ENCODE measurements around the gene DGKB.

Gene DGKB

DNA sequence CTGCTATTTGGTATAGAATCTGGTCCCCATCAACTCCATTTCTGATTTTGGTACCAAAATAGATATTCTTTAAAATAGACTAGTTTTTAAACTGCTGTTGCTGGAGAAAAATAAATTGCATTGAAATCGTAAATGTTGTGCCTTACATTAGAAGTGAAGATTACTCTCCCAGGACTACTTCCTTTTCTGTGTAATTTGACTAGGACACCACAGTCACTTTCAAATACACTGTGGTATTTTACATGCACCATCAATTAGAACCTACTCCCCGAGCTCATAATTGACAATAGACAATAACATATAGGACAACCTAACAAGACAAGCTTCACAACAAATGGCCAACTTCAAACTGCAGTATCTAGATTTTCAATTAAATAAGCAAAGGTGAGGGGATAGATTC lies 211.5 kb downstream of the DGKB start:
- Mint-ChIP-seq H3K27ac (no peak overlapping the region), H3K4me3 (no peak overlapping the region), H3K4me1 (peaks cover 10% of the 10 kb centered on the region), H3K9me3 (no peaks in the 10 kb centered on the region), H3K36me3 (ENCODE audit: low read depth) (no peaks in the 10 kb centered on the region), H3K27me3 (ENCODE audit: low read depth) (peaks cover 3% of the 10 kb centered on the region)
- TF ChIP-seq, protein P1, sequence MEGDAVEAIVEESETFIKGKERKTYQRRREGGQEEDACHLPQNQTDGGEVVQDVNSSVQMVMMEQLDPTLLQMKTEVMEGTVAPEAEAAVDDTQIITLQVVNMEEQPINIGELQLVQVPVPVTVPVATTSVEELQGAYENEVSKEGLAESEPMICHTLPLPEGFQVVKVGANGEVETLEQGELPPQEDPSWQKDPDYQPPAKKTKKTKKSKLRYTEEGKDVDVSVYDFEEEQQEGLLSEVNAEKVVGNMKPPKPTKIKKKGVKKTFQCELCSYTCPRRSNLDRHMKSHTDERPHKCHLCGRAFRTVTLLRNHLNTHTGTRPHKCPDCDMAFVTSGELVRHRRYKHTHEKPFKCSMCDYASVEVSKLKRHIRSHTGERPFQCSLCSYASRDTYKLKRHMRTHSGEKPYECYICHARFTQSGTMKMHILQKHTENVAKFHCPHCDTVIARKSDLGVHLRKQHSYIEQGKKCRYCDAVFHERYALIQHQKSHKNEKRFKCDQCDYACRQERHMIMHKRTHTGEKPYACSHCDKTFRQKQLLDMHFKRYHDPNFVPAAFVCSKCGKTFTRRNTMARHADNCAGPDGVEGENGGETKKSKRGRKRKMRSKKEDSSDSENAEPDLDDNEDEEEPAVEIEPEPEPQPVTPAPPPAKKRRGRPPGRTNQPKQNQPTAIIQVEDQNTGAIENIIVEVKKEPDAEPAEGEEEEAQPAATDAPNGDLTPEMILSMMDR (IDR thresholded peaks at IDR 0.05; ENCODE audit: unreplicated experiment in 3 of 3), result no peak

- H3K27me3 Mint-ChIP-seq (ENCODE audit: low read depth), result peaks cover 4% of the 10 kb centered on the region
- H3K4me1 Mint-ChIP-seq, result peaks cover 10% of the 10 kb centered on the region
- no peak overlapping the region for H3K27ac Mint-ChIP-seq
- TF ChIP-seq, protein P1 (IDR thresholded peaks at IDR 0.05; ENCODE audit: unreplicated experiment in 3 of 3), result no peak
- no peak overlapping the region for H3K4me3 Mint-ChIP-seq
- no peaks in the 10 kb centered on the region for H3K9me3 Mint-ChIP-seq
- no peaks in the 10 kb centered on the region for H3K36me3 Mint-ChIP-seq (ENCODE audit: low read depth)
Measured at GRCh38 chr7:14690486-14690885, 212.1 kb downstream of the DGKB start.

- Mint-ChIP-seq H3K4me3 (no peak overlapping the region), H3K4me1 (peaks cover 10% of the 10 kb centered on the region), H3K27ac (no peak overlapping the region), H3K27me3 (ENCODE audit: low read depth) (peaks cover 7% of the 10 kb centered on the region), H3K9me3 (no peaks in the 10 kb centered on the region), H3K36me3 (ENCODE audit: low read depth) (no peaks in the 10 kb centered on the region)
- TF ChIP-seq, protein P1 (IDR thresholded peaks at IDR 0.05; ENCODE audit: unreplicated experiment in 3 of 3), result no peak
Measured at GRCh38 chr7:14690075-14690474, 212.5 kb downstream of the DGKB start.

DNA sequence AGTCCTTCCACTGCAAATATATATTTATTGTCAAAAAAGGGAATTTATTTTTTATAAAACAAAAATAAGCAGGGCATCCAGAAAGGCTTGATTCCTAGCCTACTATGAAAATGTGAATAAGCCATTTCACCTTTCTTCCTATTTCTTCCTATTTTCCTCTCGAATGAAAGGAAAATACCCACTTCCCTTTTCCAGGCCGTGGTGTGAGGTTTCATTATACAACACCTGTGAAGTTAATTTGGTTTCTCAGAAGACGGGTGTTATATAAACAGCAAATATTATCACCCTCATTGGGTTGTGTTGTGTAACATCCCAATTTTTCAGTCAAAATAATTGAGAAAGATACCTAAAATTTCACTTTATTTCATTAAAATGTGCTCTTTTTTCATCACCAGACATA lies 214.3 kb downstream of the DGKB start:
- Mint-ChIP-seq H3K36me3 (ENCODE audit: low read depth) (no peaks in the 10 kb centered on the region), H3K27me3 (ENCODE audit: low read depth) (peaks cover 4% of the 10 kb centered on the region), H3K4me3 (no peak overlapping the region), H3K9me3 (no peaks in the 10 kb centered on the region), H3K27ac (peak overlapping the region; percentile 43 to 76 (median 75)), H3K4me1 (peaks cover 10% of the 10 kb centered on the region)
- TF ChIP-seq, protein P1 (IDR thresholded peaks at IDR 0.05; ENCODE audit: unreplicated experiment in 3 of 3), result no peak

GRCh38 chr7:14687777-14688176 lies 214.8 kb downstream of the DGKB start:
- TF ChIP-seq, protein P1 (IDR thresholded peaks at IDR 0.05; ENCODE audit: unreplicated experiment in 3 of 3), result no peak
- Mint-ChIP-seq H3K36me3 (ENCODE audit: low read depth) (no peaks in the 10 kb centered on the region), H3K27ac (peak overlapping the region; percentile 43 to 76 (median 75)), H3K4me1 (peaks cover 10% of the 10 kb centered on the region), H3K4me3 (no peak overlapping the region), H3K9me3 (no peaks in the 10 kb centered on the region), H3K27me3 (ENCODE audit: low read depth) (peaks cover 4% of the 10 kb centered on the region)

GRCh38 chr7:14687241-14687640 lies 215.3 kb downstream of the DGKB start:
- no peak overlapping the region for H3K27ac Mint-ChIP-seq
- peaks cover 4% of the 10 kb centered on the region for H3K27me3 Mint-ChIP-seq (ENCODE audit: low read depth)
- TF ChIP-seq, protein P1 (IDR thresholded peaks at IDR 0.05; ENCODE audit: unreplicated experiment in 3 of 3), result no peak
- no peaks in the 10 kb centered on the region for H3K9me3 Mint-ChIP-seq
- peaks cover 10% of the 10 kb centered on the region for H3K4me1 Mint-ChIP-seq
- H3K4me3 Mint-ChIP-seq, result no peak overlapping the region
- no peaks in the 10 kb centered on the region for H3K36me3 Mint-ChIP-seq (ENCODE audit: low read depth)

Measured in nephron (organoid).